GM23338 (cell line): Measurements from ENCODE around the gene KLHL13. TPM values are rescaled to one million over a fixed set of nuclear protein-coding genes. Genes with fewer than 3 reads are reported as not detected.
"Not testable (repeated sequence)": the region's sequence is repeated elsewhere in the genome, so short reads cannot be mapped to it uniquely, and the experiment has no call there.

ENCODE experiments used
- ATAC-seq: fragments of 200-7000 bp; cut with Tn5 transposase; 3 replicates; pipeline ENCODE4 v1.9.1; 2020
- DNase-seq: peaks from one replicate; pipeline ENCODE4 v3.0.0-alpha.2; 2015; ENCODE audit warnings: low spot score
- H2AFZ ChIP-seq: fragments of 200-600 bp; sonication (generic); 2 replicates; pipeline ENCODE4 v1.8.0; 2016; ENCODE audit warnings: antibody characterized with exemption, mild to moderate bottlenecking, moderate library complexity
- H3F3A ChIP-seq: fragments of 200-600 bp; sonication (generic); replicated peaks from 2 replicates; pipeline ENCODE4 v1.8.0; 2017; ENCODE audit warnings: antibody characterized with exemption, mixed run types, low read depth
- H3K27ac ChIP-seq: fragments of 200-600 bp; sonication (generic); 2 replicates; pipeline ENCODE4 v1.6.1; 2016; ENCODE audit warnings: low read depth
- H3K27me3 ChIP-seq: fragments of 200-600 bp; sonication (generic); 2 replicates; pipeline ENCODE4 v1.8.0; 2016; ENCODE audit warnings: mild to moderate bottlenecking, mixed run types, moderate library complexity; ENCODE audit not compliant: insufficient read depth
- H3K36me3 ChIP-seq: fragments of 200-600 bp; sonication (generic); 2 replicates; pipeline ENCODE4 v1.8.0; 2016; ENCODE audit warnings: mild to moderate bottlenecking; ENCODE audit not compliant: insufficient read depth
- H3K4me1 ChIP-seq: fragments of 200-600 bp; sonication (generic); 2 replicates; pipeline ENCODE4 v1.8.0; 2016; ENCODE audit warnings: mild to moderate bottlenecking, moderate library complexity; ENCODE audit not compliant: insufficient read depth
- H3K4me2 ChIP-seq: fragments of 200-600 bp; sonication (generic); 2 replicates; pipeline ENCODE4 v1.7.1; 2017; ENCODE audit warnings: mixed run types
- H3K4me3 ChIP-seq: fragments of 200-600 bp; sonication (generic); 2 replicates; pipeline ENCODE4 v1.6.1; 2016; ENCODE audit warnings: mixed run types
- H3K79me2 ChIP-seq: fragments of 200-600 bp; sonication (generic); replicated peaks from 2 replicates; pipeline ENCODE4 v1.8.0; 2017; ENCODE audit warnings: mild to moderate bottlenecking; ENCODE audit not compliant: insufficient read depth
- H3K9me2 ChIP-seq: fragments of 200-600 bp; sonication (generic); 2 replicates; pipeline ENCODE4 v1.8.0; 2017; ENCODE audit not compliant: insufficient read depth
- H4K20me1 ChIP-seq: fragments of 200-600 bp; sonication (generic); replicated peaks from 2 replicates; pipeline ENCODE4 v1.8.0; 2017; ENCODE audit warnings: mild to moderate bottlenecking; ENCODE audit not compliant: insufficient read depth
- H3K27ac Mint-ChIP-seq: 2 replicates; pipeline ENCODE4 v1.8.0; 2020; ENCODE audit warnings: inconsistent platforms, mild to moderate bottlenecking, moderate library complexity, mixed read lengths
- H3K27me3 Mint-ChIP-seq: 3 replicates; pipeline ENCODE4 v1.8.0; 2022; ENCODE audit warnings: low read depth, mild to moderate bottlenecking, moderate library complexity, mixed read lengths, inconsistent platforms; ENCODE audit not compliant: insufficient read depth, poor library complexity
- H3K36me3 Mint-ChIP-seq: 3 replicates; pipeline ENCODE4 v1.8.0; 2021; ENCODE audit warnings: low read depth, mild to moderate bottlenecking, inconsistent platforms, moderate library complexity, mixed read lengths
- H3K4me1 Mint-ChIP-seq: 3 replicates; pipeline ENCODE4 v1.8.0; 2020; ENCODE audit warnings: mild to moderate bottlenecking, inconsistent platforms, mixed read lengths
- H3K4me3 Mint-ChIP-seq: 3 replicates; pipeline ENCODE4 v1.8.0; 2021; ENCODE audit warnings: moderate library complexity, mild to moderate bottlenecking, inconsistent platforms, mixed read lengths
- H3K9me3 Mint-ChIP-seq: 3 replicates; pipeline ENCODE4 v1.8.0; 2020; ENCODE audit warnings: moderate library complexity, mild to moderate bottlenecking, inconsistent platforms, mixed read lengths
- EZH2 ChIP-seq: fragments of 200-600 bp; sonication (generic); IDR thresholded peaks from one replicate; pipeline ENCODE4 v1.8.0; 2017; ENCODE audit warnings: antibody characterized with exemption, mild to moderate bottlenecking, low read depth; ENCODE audit not compliant: unreplicated experiment
- JUNB ChIP-seq: IDR thresholded peaks from one replicate; pipeline ENCODE4 v1.6.1; 2016; ENCODE audit warnings: antibody characterized with exemption; ENCODE audit not compliant: unreplicated experiment
- NANOG ChIP-seq: IDR thresholded peaks from 2 replicates; pipeline ENCODE4 v1.6.1; 2016; ENCODE audit warnings: antibody characterized with exemption, borderline replicate concordance
- POLR2AphosphoS5 ChIP-seq: IDR thresholded peaks from 2 replicates; pipeline ENCODE4 v1.6.1; 2016; ENCODE audit warnings: antibody characterized with exemption, low read depth
- STAT1 ChIP-seq: IDR thresholded peaks from one replicate; pipeline ENCODE4 v1.6.1; 2016; ENCODE audit warnings: antibody characterized with exemption; ENCODE audit not compliant: unreplicated experiment
- ZNF114 ChIP-seq: fragments of 250-450 bp; sonication (Bioruptor Pico); IDR thresholded peaks from 2 replicates; pipeline ENCODE4 v1.5.0; 2020; ENCODE audit warnings: mild to moderate bottlenecking, moderate library complexity
- polyA plus RNA-seq: library from polyadenylated mRNA; unstranded; fragments of >200 nt; fragmentation: Nextera tagmentation; extraction: Ambion mirVana; gene quantifications from 2 replicates; pipeline ENCODE4 v1.2.1, GENCODE V29; 2016
- total RNA-seq: library from RNA; depleted of rRNA; stranded (reverse); fragments of >200 nt; shearing (Covaris generic); gene quantifications from 2 replicates; pipeline ENCODE4 v1.2.3, GENCODE V29; 2014
- TF ChIP-seq, protein P1 (sequence below): IDR thresholded peaks from one replicate; pipeline ENCODE4 v1.6.1; 2018; ENCODE audit warnings: antibody characterized with exemption; ENCODE audit not compliant: unreplicated experiment
- TF ChIP-seq, protein P2 (sequence below), 2 experiments: fragments of 200-600 bp in 1 of 2; sonication (generic) in 1 of 2; conservative IDR thresholded peaks; 2 replicates each; pipeline versions ENCODE4 v1.5.1 to v1.6.1; 2016 to 2017; ENCODE audit warnings: antibody characterized with exemption in 2 of 2, low read depth in 2 of 2, mild to moderate bottlenecking in 2 of 2, moderate library complexity in 1 of 2

The KLHL13 gene
- total and polyA plus RNA-seq, 2 experiments from 2014 or later, result 5.9 to 10.9 TPM

DNA sequence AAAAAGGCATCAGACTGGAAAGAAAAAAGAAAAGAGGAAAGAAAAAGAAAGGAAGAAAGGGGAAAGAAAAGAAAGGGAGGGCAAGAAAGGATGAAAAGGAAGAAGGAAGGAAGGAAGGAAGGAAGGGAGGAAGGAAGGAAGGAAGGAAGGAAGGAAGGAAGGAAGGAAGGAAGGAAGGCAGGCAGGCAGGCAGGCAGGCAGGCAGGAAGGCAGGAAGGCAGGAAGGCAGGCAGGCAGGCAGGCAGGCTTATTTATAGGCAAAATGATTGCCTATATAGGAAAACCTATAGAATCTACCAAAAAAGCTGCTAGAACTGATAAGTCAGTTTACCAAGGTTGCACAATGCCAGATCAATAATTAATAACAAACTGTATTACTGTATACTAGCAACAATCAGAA lies 186.5 kb downstream of the KLHL13 start:
- H3K4me3 ChIP-seq, DNase-seq, H3K4me1 ChIP-seq, H3K9me2 ChIP-seq, H3K4me1 Mint-ChIP-seq, H3K27ac Mint-ChIP-seq, H3K4me3 Mint-ChIP-seq, H3K27ac ChIP-seq, H2AFZ ChIP-seq, H3K79me2 ChIP-seq, H3K36me3 Mint-ChIP-seq, H3K36me3 ChIP-seq, ATAC-seq, H3F3A ChIP-seq, H3K9me3 Mint-ChIP-seq, H3K4me2 ChIP-seq, H3K27me3 ChIP-seq, H4K20me1 ChIP-seq, H3K27me3 Mint-ChIP-seq: not testable (repeated sequence)

GRCh38 chrX:117919755-117920154 lies 196.9 kb downstream of the KLHL13 start:
- Histone ChIP-seq H3K4me3 (no peak overlapping the region), H3K36me3 (no peaks in the 10 kb centered on the region), H2AFZ (no peak overlapping the region), H3K4me1 (no peaks in the 10 kb centered on the region), H3K9me2 (no peaks in the 10 kb centered on the region), H3K27ac (no peak overlapping the region), H4K20me1 (no peaks in the 10 kb centered on the region), H3K4me2 (no peak overlapping the region), H3F3A (no peaks in the 10 kb centered on the region), H3K79me2 (no peaks in the 10 kb centered on the region), H3K27me3 (no peaks in the 10 kb centered on the region)
- TF ChIP-seq NANOG (no peak), ZNF114 (CRISPR knock-in tag) (no peak), POLR2AphosphoS5 (no peak)
- Mint-ChIP-seq H3K36me3 (no peaks in the 10 kb centered on the region), H3K27me3 (no peaks in the 10 kb centered on the region), H3K9me3 (no peaks in the 10 kb centered on the region), H3K27ac (no peak overlapping the region), H3K4me1 (no peaks in the 10 kb centered on the region), H3K4me3 (no peak overlapping the region)
- DNase-seq (no peak), ATAC-seq (no peak)

DNA sequence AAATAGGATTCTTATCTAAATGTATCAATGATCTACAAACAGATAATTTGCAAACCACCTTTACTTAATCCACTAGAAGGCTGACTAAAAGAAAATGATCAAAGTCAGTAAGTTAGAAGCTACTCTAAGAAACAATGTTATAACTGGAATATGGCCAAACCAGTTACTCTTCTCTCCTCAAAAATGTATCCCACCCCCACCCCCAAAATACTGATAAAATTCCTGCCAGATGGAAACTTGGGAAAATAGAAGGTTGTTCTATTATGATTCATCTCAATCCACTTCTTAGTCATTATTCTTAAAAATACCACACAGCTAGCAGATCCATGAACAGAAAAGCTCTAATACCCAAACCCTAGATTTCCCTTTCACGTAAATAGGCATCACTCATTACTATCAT lies 206.4 kb downstream of the KLHL13 start:
- Histone ChIP-seq H3K27ac (no peak overlapping the region), H4K20me1 (no peaks in the 10 kb centered on the region), H3K4me1 (peaks cover 11% of the 10 kb centered on the region), H3K9me2 (no peaks in the 10 kb centered on the region), H3K4me3 (no peak overlapping the region), H3K79me2 (no peaks in the 10 kb centered on the region), H3K27me3 (no peaks in the 10 kb centered on the region), H3K36me3 (no peaks in the 10 kb centered on the region), H2AFZ (no peak overlapping the region), H3F3A (no peaks in the 10 kb centered on the region), H3K4me2 (no peak overlapping the region)
- no peaks in the 10 kb centered on the region; the same call in 2 of the 3 replicates for H3K36me3 Mint-ChIP-seq
- no peaks in the 10 kb centered on the region for H3K9me3 Mint-ChIP-seq
- ATAC-seq, result no peak
- peaks cover 2% of the 10 kb centered on the region; the same call in 2 of the 3 replicates for H3K4me1 Mint-ChIP-seq
- no peak for DNase-seq
- TF ChIP-seq NANOG (no peak), STAT1 (no peak), EZH2 (no peak), JUNB (no peak), ZNF114 (CRISPR knock-in tag) (no peak)
- TF ChIP-seq, protein P1, sequence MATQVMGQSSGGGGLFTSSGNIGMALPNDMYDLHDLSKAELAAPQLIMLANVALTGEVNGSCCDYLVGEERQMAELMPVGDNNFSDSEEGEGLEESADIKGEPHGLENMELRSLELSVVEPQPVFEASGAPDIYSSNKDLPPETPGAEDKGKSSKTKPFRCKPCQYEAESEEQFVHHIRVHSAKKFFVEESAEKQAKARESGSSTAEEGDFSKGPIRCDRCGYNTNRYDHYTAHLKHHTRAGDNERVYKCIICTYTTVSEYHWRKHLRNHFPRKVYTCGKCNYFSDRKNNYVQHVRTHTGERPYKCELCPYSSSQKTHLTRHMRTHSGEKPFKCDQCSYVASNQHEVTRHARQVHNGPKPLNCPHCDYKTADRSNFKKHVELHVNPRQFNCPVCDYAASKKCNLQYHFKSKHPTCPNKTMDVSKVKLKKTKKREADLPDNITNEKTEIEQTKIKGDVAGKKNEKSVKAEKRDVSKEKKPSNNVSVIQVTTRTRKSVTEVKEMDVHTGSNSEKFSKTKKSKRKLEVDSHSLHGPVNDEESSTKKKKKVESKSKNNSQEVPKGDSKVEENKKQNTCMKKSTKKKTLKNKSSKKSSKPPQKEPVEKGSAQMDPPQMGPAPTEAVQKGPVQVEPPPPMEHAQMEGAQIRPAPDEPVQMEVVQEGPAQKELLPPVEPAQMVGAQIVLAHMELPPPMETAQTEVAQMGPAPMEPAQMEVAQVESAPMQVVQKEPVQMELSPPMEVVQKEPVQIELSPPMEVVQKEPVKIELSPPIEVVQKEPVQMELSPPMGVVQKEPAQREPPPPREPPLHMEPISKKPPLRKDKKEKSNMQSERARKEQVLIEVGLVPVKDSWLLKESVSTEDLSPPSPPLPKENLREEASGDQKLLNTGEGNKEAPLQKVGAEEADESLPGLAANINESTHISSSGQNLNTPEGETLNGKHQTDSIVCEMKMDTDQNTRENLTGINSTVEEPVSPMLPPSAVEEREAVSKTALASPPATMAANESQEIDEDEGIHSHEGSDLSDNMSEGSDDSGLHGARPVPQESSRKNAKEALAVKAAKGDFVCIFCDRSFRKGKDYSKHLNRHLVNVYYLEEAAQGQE, result no peak
- TF ChIP-seq, protein P2, sequence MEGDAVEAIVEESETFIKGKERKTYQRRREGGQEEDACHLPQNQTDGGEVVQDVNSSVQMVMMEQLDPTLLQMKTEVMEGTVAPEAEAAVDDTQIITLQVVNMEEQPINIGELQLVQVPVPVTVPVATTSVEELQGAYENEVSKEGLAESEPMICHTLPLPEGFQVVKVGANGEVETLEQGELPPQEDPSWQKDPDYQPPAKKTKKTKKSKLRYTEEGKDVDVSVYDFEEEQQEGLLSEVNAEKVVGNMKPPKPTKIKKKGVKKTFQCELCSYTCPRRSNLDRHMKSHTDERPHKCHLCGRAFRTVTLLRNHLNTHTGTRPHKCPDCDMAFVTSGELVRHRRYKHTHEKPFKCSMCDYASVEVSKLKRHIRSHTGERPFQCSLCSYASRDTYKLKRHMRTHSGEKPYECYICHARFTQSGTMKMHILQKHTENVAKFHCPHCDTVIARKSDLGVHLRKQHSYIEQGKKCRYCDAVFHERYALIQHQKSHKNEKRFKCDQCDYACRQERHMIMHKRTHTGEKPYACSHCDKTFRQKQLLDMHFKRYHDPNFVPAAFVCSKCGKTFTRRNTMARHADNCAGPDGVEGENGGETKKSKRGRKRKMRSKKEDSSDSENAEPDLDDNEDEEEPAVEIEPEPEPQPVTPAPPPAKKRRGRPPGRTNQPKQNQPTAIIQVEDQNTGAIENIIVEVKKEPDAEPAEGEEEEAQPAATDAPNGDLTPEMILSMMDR (conservative IDR thresholded peaks at IDR 0.05; ENCODE audit: low read depth in 2 of 2), result no peak
- no peak overlapping the region for H3K4me3 Mint-ChIP-seq
- H3K27me3 Mint-ChIP-seq, result no peaks in the 10 kb centered on the region
- H3K27ac Mint-ChIP-seq, result no peak overlapping the region
